Tibial nerve (tissue), 3 donors: Measurements from ENCODE around the gene SLC25A43.

Source experiments
- CTCF ChIP-seq, 5 experiments: fragments of 200-600 bp in 3 of 5; fragments of 450-650 bp in 2 of 5; sonication (generic) in 3 of 5; IDR thresholded peaks; one replicate each; pipeline ENCODE4 v1.5.1; 2016 to 2019; ENCODE audit warnings: antibody characterized with exemption in 5 of 5, mild to moderate bottlenecking in 3 of 5, moderate library complexity in 2 of 5
- POLR2A ChIP-seq, 2 donors: fragments of 450-650 bp; IDR thresholded peaks; one replicate each; pipeline ENCODE4 v1.6.1; 2017; ENCODE audit warnings: antibody characterized with exemption in 2 of 2, mild to moderate bottlenecking in 2 of 2, moderate library complexity in 2 of 2

GRCh38 chrX:119467842-119468550, 68.9 kb downstream of the SLC25A43 start, which contains the start of gene SLC25A5:
- TF ChIP-seq CTCF (IDR thresholded peaks at IDR 0.05), result peak in 1 of 5 experiments; percentile 11
- TF ChIP-seq POLR2A (IDR thresholded peaks at IDR 0.05), result peak; percentile 56 to 74
